GM12875 (cell line): ENCODE measurements around the gene LONP2.

Experiments
- H3K4me3 ChIP-seq: one replicate; pipeline ENCODE4 v1.5.1; 2011; ENCODE audit warnings: low read depth, low read length, control low read depth
- TF ChIP-seq, protein P1 (sequence below): IDR thresholded peaks from 2 replicates; pipeline ENCODE4 v1.5.1; 2011; ENCODE audit warnings: low read depth, mild to moderate bottlenecking, control low read depth, inconsistent platforms, low read length, moderate library complexity, borderline replicate concordance; ENCODE audit not compliant: insufficient read depth

The LONP2 gene

DNA sequence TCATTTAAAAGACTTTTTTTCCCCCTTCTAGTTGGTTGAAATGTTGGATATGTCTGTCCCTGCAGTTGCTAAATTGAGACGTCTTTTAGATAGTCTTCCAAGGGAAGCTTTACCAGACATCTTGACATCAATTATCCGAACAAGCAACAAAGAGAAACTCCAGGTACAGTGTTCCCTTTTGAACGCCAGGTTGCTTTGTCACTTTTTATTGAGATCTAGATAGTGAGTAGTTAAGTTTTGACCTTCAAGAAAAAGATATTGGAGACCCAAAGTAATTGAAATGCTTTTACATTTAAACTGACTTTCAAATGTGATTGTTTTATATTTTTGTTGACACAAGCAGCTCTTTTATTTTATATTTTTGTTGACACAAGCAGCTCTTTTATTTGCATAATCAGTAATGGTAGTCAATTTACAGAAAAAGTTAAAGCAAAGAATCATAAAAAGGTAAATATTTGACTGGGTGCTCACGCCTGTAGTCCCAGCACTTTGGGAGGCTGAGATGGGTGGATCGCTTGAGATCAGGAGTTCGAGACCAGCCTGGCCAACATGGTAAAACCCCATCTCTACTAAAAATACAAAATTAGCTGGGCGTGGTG lies 12.6 kb downstream of the LONP2 start:
- TF ChIP-seq, protein P1, sequence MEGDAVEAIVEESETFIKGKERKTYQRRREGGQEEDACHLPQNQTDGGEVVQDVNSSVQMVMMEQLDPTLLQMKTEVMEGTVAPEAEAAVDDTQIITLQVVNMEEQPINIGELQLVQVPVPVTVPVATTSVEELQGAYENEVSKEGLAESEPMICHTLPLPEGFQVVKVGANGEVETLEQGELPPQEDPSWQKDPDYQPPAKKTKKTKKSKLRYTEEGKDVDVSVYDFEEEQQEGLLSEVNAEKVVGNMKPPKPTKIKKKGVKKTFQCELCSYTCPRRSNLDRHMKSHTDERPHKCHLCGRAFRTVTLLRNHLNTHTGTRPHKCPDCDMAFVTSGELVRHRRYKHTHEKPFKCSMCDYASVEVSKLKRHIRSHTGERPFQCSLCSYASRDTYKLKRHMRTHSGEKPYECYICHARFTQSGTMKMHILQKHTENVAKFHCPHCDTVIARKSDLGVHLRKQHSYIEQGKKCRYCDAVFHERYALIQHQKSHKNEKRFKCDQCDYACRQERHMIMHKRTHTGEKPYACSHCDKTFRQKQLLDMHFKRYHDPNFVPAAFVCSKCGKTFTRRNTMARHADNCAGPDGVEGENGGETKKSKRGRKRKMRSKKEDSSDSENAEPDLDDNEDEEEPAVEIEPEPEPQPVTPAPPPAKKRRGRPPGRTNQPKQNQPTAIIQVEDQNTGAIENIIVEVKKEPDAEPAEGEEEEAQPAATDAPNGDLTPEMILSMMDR, result no peak
- H3K4me3 ChIP-seq, result no peak overlapping the region

DNA sequence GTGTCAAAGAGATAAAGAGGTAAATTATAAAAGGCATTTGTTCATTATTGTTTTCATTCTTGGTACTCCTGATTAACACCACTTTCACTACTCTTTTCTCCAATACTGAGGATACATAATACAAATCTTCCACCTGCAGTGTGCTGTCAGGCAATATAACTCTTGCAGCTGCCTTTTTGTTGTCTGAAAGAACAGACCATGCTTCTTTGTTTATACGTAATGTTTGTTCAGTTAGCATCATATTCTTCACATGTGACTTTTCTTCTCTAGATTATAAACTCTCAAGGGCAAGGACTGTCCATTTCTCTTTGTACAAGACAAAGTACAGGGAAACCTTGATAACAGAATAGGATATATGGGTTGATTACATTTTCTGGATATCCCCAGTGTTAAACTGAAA lies 17.5 kb downstream of the LONP2 start:
- TF ChIP-seq, protein P1, result no peak
- H3K4me3 ChIP-seq, result no peak overlapping the region

DNA sequence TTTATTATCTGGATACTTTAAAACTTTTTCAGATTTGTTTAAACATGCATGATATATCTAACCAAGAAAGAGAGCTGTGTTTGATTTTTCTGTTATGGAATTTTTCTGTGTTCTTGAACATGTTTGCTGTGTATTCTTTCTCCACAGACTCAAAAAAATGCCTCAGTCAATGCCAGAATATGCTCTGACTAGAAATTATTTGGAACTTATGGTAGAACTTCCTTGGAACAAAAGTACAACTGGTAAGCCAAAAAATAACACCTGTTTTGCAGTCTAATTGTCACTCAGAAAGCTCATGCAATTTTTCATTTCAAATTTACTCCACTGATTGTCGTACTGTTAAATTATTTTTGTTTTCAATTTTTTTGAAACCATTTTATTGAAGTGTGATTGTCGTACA lies 18.5 kb downstream of the LONP2 start:
- TF ChIP-seq, protein P1, result no peak
- H3K4me3 ChIP-seq, result no peak overlapping the region

DNA sequence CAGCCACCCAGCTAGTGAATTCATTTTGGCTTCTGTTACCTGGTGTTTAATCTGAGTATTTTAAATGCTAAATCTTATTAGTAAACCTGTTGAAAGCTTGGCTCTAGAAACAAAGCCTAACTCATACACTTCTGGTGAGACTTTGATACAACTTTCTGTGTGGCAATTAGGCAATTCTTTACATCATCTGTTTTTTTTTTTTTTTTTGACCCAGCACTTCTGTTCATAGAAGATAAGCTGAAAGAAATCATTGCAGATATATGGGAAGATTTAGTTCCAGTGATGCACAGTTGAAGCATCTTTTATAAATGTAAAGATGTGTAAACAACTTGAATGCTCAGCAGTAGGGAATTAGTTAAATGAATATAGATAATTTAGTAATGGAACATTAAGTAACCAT lies 24.9 kb downstream of the LONP2 start:
- H3K4me3 ChIP-seq, result no peak overlapping the region
- TF ChIP-seq, protein P1, result no peak

DNA sequence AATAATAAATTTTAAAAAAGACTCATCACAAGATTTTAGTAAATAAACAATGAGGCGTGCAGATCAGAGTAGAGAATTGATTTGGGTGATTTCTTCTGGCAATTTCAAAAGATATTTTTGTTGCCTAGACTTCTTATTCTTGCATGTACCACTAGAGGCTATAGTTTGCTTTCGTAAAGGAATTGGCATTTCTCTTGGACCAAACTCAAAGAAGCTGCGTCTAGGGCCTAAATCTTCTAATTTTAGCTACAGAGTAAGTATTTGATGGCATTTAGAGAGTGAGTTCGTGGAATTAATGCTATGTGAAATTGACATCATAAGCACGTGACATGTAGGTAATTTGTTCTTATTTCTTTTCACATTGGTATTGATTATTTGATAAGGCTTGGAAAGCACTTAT lies 27.6 kb downstream of the LONP2 start:
- H3K4me3 ChIP-seq, result no peak overlapping the region
- TF ChIP-seq, protein P1, result no peak

DNA sequence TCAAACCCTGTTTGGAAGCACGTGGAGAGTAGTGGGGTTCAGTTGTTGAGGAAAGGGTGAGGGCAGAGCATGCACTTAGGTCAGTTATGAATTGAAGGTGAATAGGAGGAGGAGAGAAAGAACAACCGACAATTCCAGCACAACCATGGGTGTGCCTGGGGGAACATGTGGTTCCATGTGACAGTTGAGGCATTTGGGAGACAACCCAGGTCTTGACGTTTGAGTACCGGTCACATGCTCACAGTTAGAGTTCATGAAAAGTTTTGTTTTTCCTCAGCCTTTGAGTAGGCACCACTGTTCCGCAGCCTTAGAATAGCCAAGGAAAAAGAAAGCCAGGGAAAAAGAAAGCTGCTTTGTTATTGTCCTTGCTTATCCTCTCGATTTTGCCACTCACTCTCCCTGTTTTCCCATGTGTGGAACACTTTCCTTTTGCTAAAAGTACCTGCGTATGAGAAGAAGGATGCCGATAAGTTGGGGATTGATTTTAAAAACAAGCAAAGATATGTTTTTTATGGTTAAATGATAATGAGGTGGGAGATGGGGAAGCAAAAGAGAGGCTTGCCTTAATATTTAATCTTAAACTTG lies 28.8 kb downstream of the LONP2 start:
- H3K4me3 ChIP-seq, result no peak overlapping the region
- TF ChIP-seq, protein P1, result no peak

GRCh38 chr16:48274476-48274875 lies 30.4 kb downstream of the LONP2 start:
- no peak overlapping the region for H3K4me3 ChIP-seq
- TF ChIP-seq, protein P1, result no peak
